Ishikawa (cell line): ENCODE results near the gene HSPB2.

Experiments used
- CEBPB ChIP-seq: IDR thresholded peaks from 2 replicates; pipeline ENCODE4 v1.6.1; 2012
- CREB1 ChIP-seq: IDR thresholded peaks from 2 replicates; pipeline ENCODE4 v1.6.1; 2012; ENCODE audit warnings: low read depth
- EGR1 ChIP-seq: IDR thresholded peaks from 2 replicates; pipeline ENCODE4 v1.6.1; 2012
- EP300 ChIP-seq: IDR thresholded peaks from 2 replicates; pipeline ENCODE4 v1.6.1; 2012; ENCODE audit warnings: borderline replicate concordance
- FOXM1 ChIP-seq: IDR thresholded peaks from 2 replicates; pipeline ENCODE4 v1.6.1; 2012; ENCODE audit warnings: low read depth, borderline replicate concordance
- NFIC ChIP-seq: IDR thresholded peaks from 2 replicates; pipeline ENCODE4 v1.6.1; 2012
- RAD21 ChIP-seq: IDR thresholded peaks from 2 replicates; pipeline ENCODE4 v1.6.1; 2012; ENCODE audit warnings: low read depth
- REST ChIP-seq: IDR thresholded peaks from 2 replicates; pipeline ENCODE4 v1.6.1; 2012; ENCODE audit warnings: low read depth, mild to moderate bottlenecking
- TAF1 ChIP-seq: IDR thresholded peaks from 2 replicates; pipeline ENCODE4 v1.6.1; 2012; ENCODE audit warnings: low read depth, mild to moderate bottlenecking
- TCF12 ChIP-seq: IDR thresholded peaks from 2 replicates; pipeline ENCODE4 v1.6.1; 2012; ENCODE audit warnings: low read depth
- TEAD4 ChIP-seq: IDR thresholded peaks from 2 replicates; pipeline ENCODE4 v1.6.1; 2012
- USF1 ChIP-seq: IDR thresholded peaks from 2 replicates; pipeline ENCODE4 v1.6.1; 2012
- YY1 ChIP-seq: IDR thresholded peaks from 2 replicates; pipeline ENCODE4 v1.6.1; 2012; ENCODE audit warnings: low read depth
- ZBTB7A ChIP-seq: IDR thresholded peaks from 2 replicates; pipeline ENCODE4 v1.6.1; 2012; ENCODE audit warnings: low read depth
- TF ChIP-seq, protein P1 (sequence below): IDR thresholded peaks from 2 replicates; pipeline ENCODE4 v1.6.1; 2012

The HSPB2 gene

GRCh38 chr11:111886032-111886431 is 26.5 kb upstream of the HSPB2 start:
- TF ChIP-seq YY1 (no peak), CEBPB (no peak), NFIC (no peak), CREB1 (no peak), USF1 (no peak), TEAD4 (no peak), REST (no peak), FOXM1 (no peak), TAF1 (no peak), EP300 (no peak)
- TF ChIP-seq, protein P1, sequence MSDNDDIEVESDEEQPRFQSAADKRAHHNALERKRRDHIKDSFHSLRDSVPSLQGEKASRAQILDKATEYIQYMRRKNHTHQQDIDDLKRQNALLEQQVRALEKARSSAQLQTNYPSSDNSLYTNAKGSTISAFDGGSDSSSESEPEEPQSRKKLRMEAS = no peak

GRCh38 chr11:111886844-111887243 is 25.7 kb upstream of the HSPB2 start:
- no peak for TF ChIP-seq USF1
- TF ChIP-seq FOXM1 = no peak
- no peak for TF ChIP-seq TEAD4
- no peak for TF ChIP-seq RAD21
- TF ChIP-seq ZBTB7A = no peak

- no peak for TF ChIP-seq REST
- no peak for TF ChIP-seq TAF1
- TF ChIP-seq USF1 = no peak
- TF ChIP-seq EGR1 = no peak
- TF ChIP-seq TCF12 = no peak
- TF ChIP-seq TEAD4 = no peak
- TF ChIP-seq YY1 = no peak
- TF ChIP-seq CREB1 = no peak
- no peak for TF ChIP-seq NFIC
- TF ChIP-seq, protein P1 = no peak
- TF ChIP-seq EP300 = no peak
- no peak for TF ChIP-seq ZBTB7A
These were observed 7.1 kb upstream of the HSPB2 start for GRCh38 chr11:111905411-111905810.

DNA sequence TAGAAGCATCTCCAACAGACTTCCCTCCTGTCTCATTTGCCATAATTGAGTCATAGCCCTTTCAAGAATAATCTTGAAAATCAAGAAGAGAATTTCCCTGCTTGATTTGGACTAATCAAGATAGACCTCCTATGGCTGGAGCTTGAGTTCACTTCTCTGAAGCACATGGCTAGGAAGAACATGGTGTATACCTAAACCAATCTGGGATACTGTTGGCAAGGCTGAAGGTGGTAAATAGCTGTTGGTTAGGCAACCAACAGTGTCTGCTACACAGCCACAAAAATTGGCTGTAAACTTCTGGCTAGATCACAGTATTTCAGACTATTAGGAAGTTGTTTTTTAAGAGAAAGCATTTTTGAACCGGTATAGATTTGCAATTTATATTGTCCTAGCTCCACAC is 5.9 kb upstream of the HSPB2 start:
- TF ChIP-seq NFIC = no peak
- TF ChIP-seq USF1 = no peak
- no peak for TF ChIP-seq EGR1
- TF ChIP-seq YY1 = no peak
- no peak for TF ChIP-seq REST
- TF ChIP-seq CEBPB = no peak
- no peak for TF ChIP-seq CREB1
- TF ChIP-seq RAD21 = no peak
- no peak for TF ChIP-seq TCF12
- TF ChIP-seq TAF1 = no peak
- TF ChIP-seq TEAD4 = no peak
- no peak for TF ChIP-seq FOXM1
- no peak for TF ChIP-seq ZBTB7A
- TF ChIP-seq EP300 = no peak
- TF ChIP-seq, protein P1 = no peak
